ENCODE measurements around the gene BCAM. TPM values are rescaled to one million over a fixed set of nuclear protein-coding genes. Genes with fewer than 3 reads are reported as not detected.
A peak's percentile ranks its signal among the peaks of the same experiment; 100 is the strongest.

BCAM gene
- total RNA-seq, 1 experiment from 2014 or later: 73.0 TPM

DNA sequence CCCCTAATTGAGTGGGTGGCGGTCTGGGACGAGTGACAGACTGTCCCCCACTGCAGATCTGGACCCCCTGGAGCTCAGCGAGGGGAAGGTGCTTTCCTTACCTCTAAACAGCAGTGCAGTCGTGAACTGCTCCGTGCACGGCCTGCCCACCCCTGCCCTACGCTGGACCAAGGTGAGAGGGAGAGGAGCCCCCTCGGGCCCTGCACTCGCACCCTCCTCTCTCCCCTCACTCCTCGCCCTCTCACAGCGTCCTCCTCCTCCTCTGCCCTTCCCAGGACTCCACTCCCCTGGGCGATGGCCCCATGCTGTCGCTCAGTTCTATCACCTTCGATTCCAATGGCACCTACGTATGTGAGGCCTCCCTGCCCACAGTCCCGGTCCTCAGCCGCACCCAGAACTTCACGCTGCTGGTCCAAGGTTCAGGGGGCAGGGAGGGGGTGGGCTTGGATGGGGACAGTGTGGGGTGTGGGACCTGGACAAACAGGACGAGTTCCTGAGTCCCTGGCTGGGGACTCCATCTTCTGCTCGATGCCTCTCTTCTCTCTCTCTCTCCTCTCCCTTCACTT is 9.6 kb downstream of the BCAM start:
- 0 out of 7 replicates have a peak overlapping the region, but pooled peaks of 1 of the 3 experiments have one; percentile 44 for H3K27ac Mint-ChIP-seq
- Histone ChIP-seq H3K79me1 (ENCODE audit: insufficient read depth, low read depth, low read length, poor library complexity, severe bottlenecking) (no peaks in the 10 kb centered on the region), H4K8ac (replicated peaks; ENCODE audit: insufficient read length, low read depth, low read length) (no peak overlapping the region), H3K23me2 (ENCODE audit: insufficient read length, low read depth, low read length, poor library complexity, severe bottlenecking) (no peaks in the 10 kb centered on the region), H3K79me2 (ENCODE audit: insufficient read depth, low read length) (no peaks in the 10 kb centered on the region), H2AK5ac (ENCODE audit: insufficient read length, low read length) (no peak overlapping the region), H3K4me2 (ENCODE audit: insufficient read depth, insufficient read length, low read length) (no peak overlapping the region), H2BK20ac (ENCODE audit: low read depth, low read length, poor library complexity, severe bottlenecking) (no peak overlapping the region), H3K23ac (ENCODE audit: insufficient read length, low read depth, low read length) (no peak overlapping the region), H3K27ac (ENCODE audit: insufficient read length, low read depth, low read length) (no peak overlapping the region), H2AFZ (ENCODE audit: low read length) (no peak overlapping the region), H3K27me3 (ENCODE audit: insufficient read depth, low read length) (no peaks in the 10 kb centered on the region; the same call in 1 of the 2 replicates), H2BK12ac (ENCODE audit: insufficient read length, low read depth, low read length) (no peak overlapping the region), H3T11ph (ENCODE audit: low read length) (no peak overlapping the region), H3K18ac (ENCODE audit: insufficient read length, low read depth, low read length) (no peak overlapping the region), H3K14ac (ENCODE audit: insufficient read depth, low read length) (no peak overlapping the region), H3K56ac (ENCODE audit: insufficient read length, low read depth, low read length) (no peak overlapping the region), H3K4ac (ENCODE audit: low read depth, low read length) (no peak overlapping the region), H2BK120ac (ENCODE audit: low read depth, low read length, poor library complexity, severe bottlenecking) (no peak overlapping the region), H3K4me1 (ENCODE audit: insufficient read depth, low read length) (no peaks in the 10 kb centered on the region), H3K9me3 (ENCODE audit: control insufficient read depth, low read depth, low read length) (no peaks in the 10 kb centered on the region), H2BK5ac (ENCODE audit: insufficient read length, low read length) (no peak overlapping the region), H4K20me1 (ENCODE audit: control insufficient read depth, insufficient read depth, insufficient read length) (no peaks in the 10 kb centered on the region), H2BK15ac (ENCODE audit: low read depth, low read length) (no peak overlapping the region), H4K91ac (ENCODE audit: insufficient read length, low read depth, low read length) (no peak overlapping the region), H4K5ac (ENCODE audit: insufficient read length, low read depth, low read length) (no peak overlapping the region), H3K9ac (ENCODE audit: extremely low read depth, insufficient read length, low read length) (no peak overlapping the region)
- peaks cover 0 to 7% of the 10 kb centered on the region in 2 experiments; a peak in 2 of 4 replicates for H3K4me1 Mint-ChIP-seq
- H3K9me3 Mint-ChIP-seq: no peaks in the 10 kb centered on the region
- peaks cover 21 to 55% (median 35%) of the 10 kb centered on the region in 3 experiments for H3K36me3 Mint-ChIP-seq (ENCODE audit: insufficient read depth in 1 of 3, low read depth in 3 of 3)
- TF ChIP-seq, protein P1, sequence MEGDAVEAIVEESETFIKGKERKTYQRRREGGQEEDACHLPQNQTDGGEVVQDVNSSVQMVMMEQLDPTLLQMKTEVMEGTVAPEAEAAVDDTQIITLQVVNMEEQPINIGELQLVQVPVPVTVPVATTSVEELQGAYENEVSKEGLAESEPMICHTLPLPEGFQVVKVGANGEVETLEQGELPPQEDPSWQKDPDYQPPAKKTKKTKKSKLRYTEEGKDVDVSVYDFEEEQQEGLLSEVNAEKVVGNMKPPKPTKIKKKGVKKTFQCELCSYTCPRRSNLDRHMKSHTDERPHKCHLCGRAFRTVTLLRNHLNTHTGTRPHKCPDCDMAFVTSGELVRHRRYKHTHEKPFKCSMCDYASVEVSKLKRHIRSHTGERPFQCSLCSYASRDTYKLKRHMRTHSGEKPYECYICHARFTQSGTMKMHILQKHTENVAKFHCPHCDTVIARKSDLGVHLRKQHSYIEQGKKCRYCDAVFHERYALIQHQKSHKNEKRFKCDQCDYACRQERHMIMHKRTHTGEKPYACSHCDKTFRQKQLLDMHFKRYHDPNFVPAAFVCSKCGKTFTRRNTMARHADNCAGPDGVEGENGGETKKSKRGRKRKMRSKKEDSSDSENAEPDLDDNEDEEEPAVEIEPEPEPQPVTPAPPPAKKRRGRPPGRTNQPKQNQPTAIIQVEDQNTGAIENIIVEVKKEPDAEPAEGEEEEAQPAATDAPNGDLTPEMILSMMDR (conservative IDR thresholded peaks at IDR 0.05): no peak
- WGBS (ENCODE audit: extremely low coverage, insufficient read length, low lambda C conversion rate): no CpG with 5 or more reads among the region's 20 CpGs
- peaks cover 28% of the 10 kb centered on the region for H3K27me3 Mint-ChIP-seq (ENCODE audit: low read depth)
- DNase-seq: no peak
- no peak overlapping the region for H3K4me3 Mint-ChIP-seq

Measured in H9 (cell line).